Activated naive CD8-positive, alpha-beta T cell (primary cell): ENCODE measurements around the gene CRISPLD2.
A peak's percentile ranks its signal among the peaks of the same experiment; 100 is the strongest.

Source experiments
- H3K27ac Mint-ChIP-seq: one replicate; pipeline ENCODE4 v1.8.0; 2021; ENCODE audit warnings: mixed read lengths
- H3K27me3 Mint-ChIP-seq: one replicate; pipeline ENCODE4 v1.8.0; 2021; ENCODE audit warnings: mixed read lengths
- H3K36me3 Mint-ChIP-seq: one replicate; pipeline ENCODE4 v1.8.0; 2021; ENCODE audit warnings: mixed read lengths
- H3K4me1 Mint-ChIP-seq: one replicate; pipeline ENCODE4 v1.8.0; 2021; ENCODE audit warnings: low read depth, mixed read lengths
- H3K4me3 Mint-ChIP-seq: one replicate; pipeline ENCODE4 v1.8.0; 2021; ENCODE audit warnings: mild to moderate bottlenecking, mixed read lengths
- H3K9me3 Mint-ChIP-seq: one replicate; pipeline ENCODE4 v1.8.0; 2021; ENCODE audit warnings: low read depth, mixed read lengths

The CRISPLD2 gene, protein sequence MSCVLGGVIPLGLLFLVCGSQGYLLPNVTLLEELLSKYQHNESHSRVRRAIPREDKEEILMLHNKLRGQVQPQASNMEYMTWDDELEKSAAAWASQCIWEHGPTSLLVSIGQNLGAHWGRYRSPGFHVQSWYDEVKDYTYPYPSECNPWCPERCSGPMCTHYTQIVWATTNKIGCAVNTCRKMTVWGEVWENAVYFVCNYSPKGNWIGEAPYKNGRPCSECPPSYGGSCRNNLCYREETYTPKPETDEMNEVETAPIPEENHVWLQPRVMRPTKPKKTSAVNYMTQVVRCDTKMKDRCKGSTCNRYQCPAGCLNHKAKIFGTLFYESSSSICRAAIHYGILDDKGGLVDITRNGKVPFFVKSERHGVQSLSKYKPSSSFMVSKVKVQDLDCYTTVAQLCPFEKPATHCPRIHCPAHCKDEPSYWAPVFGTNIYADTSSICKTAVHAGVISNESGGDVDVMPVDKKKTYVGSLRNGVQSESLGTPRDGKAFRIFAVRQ

DNA sequence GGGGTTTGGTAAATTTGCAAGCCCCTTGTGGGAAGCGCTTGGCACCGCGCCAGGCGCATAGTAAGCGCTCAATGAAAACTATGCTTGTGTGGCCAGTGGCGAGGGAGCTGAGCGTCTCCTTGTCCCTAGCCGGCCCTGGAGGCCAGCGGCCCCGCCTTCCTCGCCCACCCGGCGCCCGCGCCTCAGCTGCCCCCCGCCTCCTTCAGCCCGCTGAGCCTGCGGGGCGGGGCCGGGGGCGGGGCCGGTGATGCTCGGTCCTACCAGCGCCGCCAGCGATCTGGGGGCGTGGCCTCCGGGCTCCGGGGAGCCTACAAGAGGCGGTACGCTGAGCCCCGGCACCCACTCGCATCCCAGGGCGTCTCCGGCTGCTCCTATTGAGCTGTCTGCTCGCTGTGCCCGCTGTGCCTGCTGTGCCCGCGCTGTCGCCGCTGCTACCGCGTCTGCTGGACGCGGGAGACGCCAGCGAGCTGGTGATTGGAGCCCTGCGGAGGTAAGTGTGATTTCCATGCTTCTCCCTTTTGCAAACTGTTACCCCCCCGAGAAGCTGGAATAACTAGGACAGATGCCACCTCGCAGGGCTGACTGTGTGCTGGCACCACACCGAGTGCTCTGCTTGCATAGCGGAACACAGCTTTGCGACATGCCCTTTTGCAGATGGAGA lies at the start of gene CRISPLD2:
TSS of gene CRISPLD2 (plus strand) at position 342 of the 661 bp plus-strand sequence. CDS start 18,511 bp downstream, outside the sequence.
- H3K27me3 Mint-ChIP-seq: peaks cover 12% of the 10 kb centered on the region
- H3K4me3 Mint-ChIP-seq: peak within 1 kb of the TSS; percentile 83
- H3K4me1 Mint-ChIP-seq: peaks cover 13% of the 10 kb centered on the region
- H3K27ac Mint-ChIP-seq: no peak within 1 kb of the TSS
- H3K9me3 Mint-ChIP-seq: no peaks in the 10 kb centered on the region
- H3K36me3 Mint-ChIP-seq: no peaks in the 10 kb centered on the region

DNA sequence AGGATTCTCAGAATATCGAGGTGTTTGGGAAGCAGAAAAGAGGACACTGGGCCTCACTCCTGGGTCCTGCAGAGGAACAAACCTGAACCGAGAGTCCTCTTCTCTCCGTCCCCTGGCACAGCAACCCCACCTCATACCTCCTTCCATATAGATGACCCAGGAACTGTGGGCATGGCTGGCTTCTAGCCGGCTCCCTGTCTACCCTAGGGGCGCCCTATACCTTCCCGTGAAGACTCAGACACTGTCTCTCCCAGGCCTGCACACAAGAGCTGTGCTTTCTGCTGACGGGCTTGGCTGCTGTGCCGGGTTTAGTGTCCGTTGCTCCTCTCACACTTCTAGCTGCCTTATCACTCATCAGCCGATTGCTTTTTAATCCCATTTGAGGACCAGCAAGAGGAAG lies 46.5 kb upstream of the CRISPLD2 start:
- H3K4me1 Mint-ChIP-seq: peaks cover 14% of the 10 kb centered on the region
- no peak overlapping the region for H3K4me3 Mint-ChIP-seq
- peaks cover 20% of the 10 kb centered on the region for H3K36me3 Mint-ChIP-seq
- no peaks in the 10 kb centered on the region for H3K9me3 Mint-ChIP-seq
- no peaks in the 10 kb centered on the region for H3K27me3 Mint-ChIP-seq
- no peak overlapping the region for H3K27ac Mint-ChIP-seq

DNA sequence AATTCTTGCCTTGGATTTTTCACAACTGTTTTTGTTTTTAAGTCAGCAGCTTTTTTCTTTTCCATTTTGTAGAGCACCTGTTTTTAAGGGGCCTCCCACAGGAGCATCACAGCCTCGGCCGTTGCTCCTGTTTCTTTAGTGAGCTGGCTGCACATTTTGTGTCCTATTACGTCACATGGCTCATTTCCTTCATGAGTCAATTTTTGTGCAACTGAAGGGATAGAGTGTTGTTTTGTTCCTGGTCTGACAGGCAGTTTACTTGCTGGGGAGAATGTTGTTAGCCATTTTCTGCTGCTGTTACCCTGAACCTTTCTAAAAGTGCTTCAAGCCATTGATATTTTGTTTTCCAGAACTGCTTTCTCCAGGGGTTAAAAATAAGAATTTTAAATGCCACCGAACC lies 45.0 kb upstream of the CRISPLD2 start:
- peaks cover 12% of the 10 kb centered on the region for H3K36me3 Mint-ChIP-seq
- H3K4me1 Mint-ChIP-seq: no peaks in the 10 kb centered on the region
- no peak overlapping the region for H3K27ac Mint-ChIP-seq
- no peaks in the 10 kb centered on the region for H3K27me3 Mint-ChIP-seq
- H3K4me3 Mint-ChIP-seq: no peak overlapping the region
- no peaks in the 10 kb centered on the region for H3K9me3 Mint-ChIP-seq

DNA sequence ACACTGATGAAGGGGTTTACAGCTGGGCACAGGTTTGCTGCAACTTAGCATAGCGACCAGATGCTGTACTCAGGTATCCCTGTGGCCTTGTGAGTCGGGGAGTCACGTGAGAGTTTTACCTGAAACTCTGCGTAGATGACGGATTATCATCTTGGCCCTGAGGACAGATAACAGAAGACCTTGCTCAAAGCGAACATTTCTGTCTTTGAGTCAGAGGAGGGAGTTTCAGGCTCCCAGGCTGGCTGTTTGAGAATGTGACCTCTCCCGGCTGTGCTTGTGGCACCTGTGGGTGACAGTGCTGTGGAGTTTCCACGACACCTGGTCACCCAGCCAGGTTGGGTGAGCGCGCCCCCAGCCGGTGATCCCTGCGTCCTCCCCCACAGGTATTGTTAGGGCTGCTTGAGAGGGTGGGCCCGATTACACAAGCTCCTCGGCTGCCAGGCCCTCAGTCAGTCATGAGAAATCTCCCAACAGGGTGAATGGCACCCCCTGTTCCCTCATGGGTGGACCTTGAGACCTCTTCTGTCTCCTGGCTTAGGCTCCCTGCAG lies 44.4 kb upstream of the CRISPLD2 start:
- Mint-ChIP-seq H3K27me3 (no peaks in the 10 kb centered on the region), H3K4me1 (no peaks in the 10 kb centered on the region), H3K4me3 (no peak overlapping the region), H3K36me3 (peaks cover 15% of the 10 kb centered on the region), H3K27ac (no peak overlapping the region), H3K9me3 (no peaks in the 10 kb centered on the region)

DNA sequence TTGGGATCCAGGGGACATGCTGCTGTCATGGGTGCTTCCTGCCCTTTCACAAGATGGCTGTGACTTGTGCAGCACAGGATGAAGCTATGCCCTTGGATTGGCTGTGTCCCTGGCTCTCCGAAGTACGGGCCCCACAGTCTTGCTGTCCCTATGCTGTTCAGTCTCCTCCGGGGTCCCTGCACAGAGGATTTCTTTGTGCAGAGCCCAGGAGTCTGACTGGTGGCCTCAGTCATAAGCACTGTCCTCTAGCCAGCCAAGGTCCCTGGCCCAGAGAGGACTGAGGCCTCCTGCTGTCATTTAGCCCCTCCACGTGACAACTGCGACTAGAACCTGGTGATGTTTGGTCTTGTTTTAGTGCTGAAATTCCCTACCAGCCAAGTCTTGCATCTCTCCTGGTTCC lies 42.4 kb upstream of the CRISPLD2 start:
- H3K4me1 Mint-ChIP-seq: no peaks in the 10 kb centered on the region
- no peaks in the 10 kb centered on the region for H3K27me3 Mint-ChIP-seq
- H3K4me3 Mint-ChIP-seq: no peak overlapping the region
- peaks cover 15% of the 10 kb centered on the region for H3K36me3 Mint-ChIP-seq
- no peaks in the 10 kb centered on the region for H3K9me3 Mint-ChIP-seq
- peak overlapping the region; percentile 10 for H3K27ac Mint-ChIP-seq

DNA sequence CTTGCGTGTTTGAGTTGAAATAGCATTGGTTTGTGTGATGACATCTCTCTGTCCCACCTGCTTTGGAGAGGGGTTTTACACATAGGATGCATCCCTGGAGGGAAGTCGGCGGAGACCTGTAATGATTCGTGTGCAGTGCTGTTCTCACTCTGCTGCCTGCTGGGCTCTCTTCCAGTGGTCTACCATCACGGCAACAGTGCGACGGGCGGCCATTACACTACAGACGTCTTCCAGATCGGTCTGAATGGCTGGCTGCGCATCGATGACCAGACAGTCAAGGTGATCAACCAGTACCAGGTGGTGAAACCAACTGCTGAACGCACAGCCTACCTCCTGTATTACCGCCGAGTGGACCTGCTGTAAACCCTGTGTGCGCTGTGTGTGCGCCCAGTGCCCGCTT lies 41.1 kb upstream of the CRISPLD2 start:
- H3K27me3 Mint-ChIP-seq: no peaks in the 10 kb centered on the region
- no peaks in the 10 kb centered on the region for H3K9me3 Mint-ChIP-seq
- H3K4me3 Mint-ChIP-seq: no peak overlapping the region
- peaks cover 15% of the 10 kb centered on the region for H3K36me3 Mint-ChIP-seq
- no peak overlapping the region for H3K27ac Mint-ChIP-seq
- no peaks in the 10 kb centered on the region for H3K4me1 Mint-ChIP-seq

DNA sequence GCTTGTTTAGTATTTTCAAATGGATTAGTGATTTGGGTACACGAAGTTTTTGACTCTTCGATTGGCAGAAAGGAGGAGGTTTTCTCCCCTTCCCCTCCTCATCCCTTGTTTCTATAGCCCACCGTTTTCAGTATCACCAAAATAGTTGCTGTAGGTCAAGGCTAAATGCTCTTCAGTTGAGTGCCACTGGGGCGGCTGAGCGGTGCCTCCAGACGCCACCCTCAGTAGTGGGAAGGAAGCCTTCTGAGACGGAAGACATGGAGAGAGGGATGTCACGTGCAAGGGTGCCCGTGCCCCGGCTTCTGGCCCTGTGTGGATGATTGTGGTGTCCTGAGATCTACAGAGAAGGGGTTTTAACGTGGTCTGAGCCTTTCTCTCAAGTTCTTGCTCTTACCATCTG lies 39.7 kb upstream of the CRISPLD2 start:
- no peak overlapping the region for H3K27ac Mint-ChIP-seq
- no peaks in the 10 kb centered on the region for H3K4me1 Mint-ChIP-seq
- H3K9me3 Mint-ChIP-seq: no peaks in the 10 kb centered on the region
- H3K27me3 Mint-ChIP-seq: no peaks in the 10 kb centered on the region
- H3K36me3 Mint-ChIP-seq: peaks cover 11% of the 10 kb centered on the region
- no peak overlapping the region for H3K4me3 Mint-ChIP-seq

DNA sequence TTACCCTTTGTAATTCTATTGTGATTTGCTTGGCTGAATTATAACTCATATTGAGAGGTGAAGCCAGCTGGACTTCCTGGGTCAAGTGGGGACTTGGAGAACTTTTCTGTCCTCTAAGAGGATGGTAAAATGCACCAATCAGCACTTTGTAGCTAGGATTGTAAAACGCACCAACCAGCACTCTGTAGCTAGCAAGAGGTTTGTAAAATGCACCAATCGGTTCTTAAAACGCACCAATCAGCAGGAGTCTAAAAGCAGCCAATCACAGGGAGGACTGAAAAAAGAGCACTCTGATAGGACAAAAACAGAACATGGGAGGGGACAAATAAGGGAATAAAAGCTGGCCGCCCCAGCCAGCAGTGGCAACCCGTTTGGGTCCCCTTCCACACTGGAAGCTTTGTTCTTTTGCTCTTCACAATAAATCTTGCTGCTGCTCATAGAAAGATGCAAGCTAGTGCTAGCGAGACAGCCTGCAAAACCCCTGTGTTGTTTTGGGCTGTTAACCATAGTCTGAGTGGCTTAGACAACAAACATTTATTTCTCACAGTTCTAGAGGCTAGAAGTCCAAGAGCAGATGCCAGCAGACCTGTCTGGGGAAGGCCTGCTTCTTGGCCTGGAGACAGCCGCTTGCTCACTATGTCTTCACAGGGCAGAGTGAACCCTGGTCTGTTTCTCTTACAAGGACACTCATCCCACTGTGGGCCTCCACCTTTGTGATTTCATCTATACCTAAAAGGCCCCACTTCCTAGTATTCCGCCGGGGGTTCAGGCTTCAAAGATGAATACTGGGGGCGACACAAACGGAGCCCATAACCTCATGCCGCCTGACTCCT lies 39.0 kb upstream of the CRISPLD2 start:
- Mint-ChIP-seq H3K27ac (no peak overlapping the region), H3K36me3 (peaks cover 8% of the 10 kb centered on the region), H3K27me3 (no peaks in the 10 kb centered on the region), H3K4me1 (no peaks in the 10 kb centered on the region), H3K4me3 (no peak overlapping the region), H3K9me3 (no peaks in the 10 kb centered on the region)

DNA sequence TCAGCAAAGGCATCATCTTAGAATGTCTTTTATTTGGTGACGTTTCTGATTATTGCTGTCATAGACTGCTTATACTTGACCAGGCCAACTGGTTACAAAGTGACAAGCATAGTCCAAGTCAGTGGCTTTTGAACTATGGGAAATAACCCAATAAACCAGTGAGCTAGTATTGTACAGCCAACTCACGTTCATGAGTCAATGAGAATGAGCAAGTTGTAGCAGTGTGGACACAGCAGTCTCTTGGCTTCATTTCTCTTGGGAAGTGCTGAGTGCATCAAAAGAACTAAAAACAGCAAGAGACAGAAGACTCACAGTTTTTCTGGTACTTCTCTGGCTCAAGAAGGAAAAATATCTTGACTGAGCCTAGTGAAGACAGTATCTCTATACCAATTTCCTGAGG lies 36.9 kb upstream of the CRISPLD2 start:
- no peak overlapping the region for H3K27ac Mint-ChIP-seq
- H3K4me1 Mint-ChIP-seq: no peaks in the 10 kb centered on the region
- peaks cover 9% of the 10 kb centered on the region for H3K36me3 Mint-ChIP-seq
- H3K4me3 Mint-ChIP-seq: no peak overlapping the region
- H3K9me3 Mint-ChIP-seq: no peaks in the 10 kb centered on the region
- H3K27me3 Mint-ChIP-seq: no peaks in the 10 kb centered on the region

DNA sequence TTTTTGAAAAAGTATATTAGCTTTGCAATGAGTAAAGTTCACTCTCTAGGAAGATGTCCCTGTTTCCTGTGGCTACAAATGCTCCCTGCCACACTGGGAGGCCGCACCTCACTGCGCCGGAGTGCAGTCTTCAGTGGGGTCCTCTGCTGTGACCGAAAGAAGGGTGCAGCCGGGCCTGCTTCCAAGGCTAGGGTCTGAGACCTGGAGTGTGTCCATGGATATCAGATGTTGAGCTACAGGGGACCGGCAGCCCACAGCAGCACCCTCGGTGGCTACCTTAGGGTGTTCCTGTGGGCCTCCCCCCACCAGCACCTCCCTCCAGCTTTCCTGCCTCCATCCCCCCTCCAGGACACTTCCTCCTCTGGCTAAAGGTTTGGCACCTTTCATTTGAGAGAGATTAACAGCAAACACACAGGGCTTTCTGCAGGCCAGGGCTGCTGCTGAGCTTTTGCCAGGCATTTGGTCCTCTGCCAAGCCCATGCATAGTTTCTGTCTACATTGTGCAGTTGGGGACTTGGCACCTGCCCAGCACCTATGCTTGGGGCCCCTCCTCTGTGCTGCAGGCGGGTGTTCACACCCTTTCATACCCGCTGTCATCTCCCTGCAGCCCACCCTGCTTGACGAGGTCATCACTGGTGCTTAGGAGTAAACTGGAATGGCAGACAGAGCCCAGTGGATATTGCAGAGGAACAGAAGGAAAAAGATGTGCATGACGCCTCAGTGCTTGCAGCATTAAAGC lies 33.8 kb upstream of the CRISPLD2 start:
- no peak overlapping the region for H3K27ac Mint-ChIP-seq
- H3K9me3 Mint-ChIP-seq: no peaks in the 10 kb centered on the region
- H3K36me3 Mint-ChIP-seq: peaks cover 2% of the 10 kb centered on the region
- no peaks in the 10 kb centered on the region for H3K4me1 Mint-ChIP-seq
- no peaks in the 10 kb centered on the region for H3K27me3 Mint-ChIP-seq
- no peak overlapping the region for H3K4me3 Mint-ChIP-seq

DNA sequence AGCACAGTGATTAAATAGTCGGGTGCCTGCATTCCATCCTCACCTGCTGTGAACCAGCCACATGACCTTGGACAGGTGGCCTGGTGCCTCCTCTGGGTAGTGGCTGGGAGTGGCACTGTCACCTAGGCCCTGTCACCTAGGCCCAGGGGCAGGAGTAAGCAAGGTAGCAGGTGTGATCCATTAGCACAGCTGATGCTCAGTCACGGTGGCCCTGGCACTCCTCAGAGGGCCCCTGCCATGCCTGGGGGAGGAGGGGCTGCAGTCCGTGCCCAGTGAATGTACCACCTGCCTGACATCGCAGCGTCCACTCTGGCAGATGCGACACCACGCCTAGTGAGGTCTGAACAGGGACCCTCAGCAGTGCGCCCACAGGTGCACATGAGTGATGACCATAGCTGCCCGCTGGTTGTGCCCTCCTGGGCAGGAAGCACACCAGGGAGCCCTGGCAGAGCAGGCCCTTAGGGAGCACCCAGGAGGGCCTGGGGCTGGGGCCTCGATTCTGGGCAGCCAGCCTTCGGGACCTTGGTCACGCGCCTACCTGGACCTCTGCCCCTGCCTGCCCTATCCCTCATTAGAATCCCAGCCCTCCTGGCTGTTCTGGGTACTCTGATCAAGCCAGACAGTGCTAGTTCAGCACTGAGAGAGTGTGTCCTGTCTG lies 33.1 kb upstream of the CRISPLD2 start:
- Mint-ChIP-seq H3K27me3 (no peaks in the 10 kb centered on the region), H3K4me3 (no peak overlapping the region), H3K36me3 (peaks cover 2% of the 10 kb centered on the region), H3K4me1 (no peaks in the 10 kb centered on the region), H3K27ac (no peak overlapping the region), H3K9me3 (no peaks in the 10 kb centered on the region)

DNA sequence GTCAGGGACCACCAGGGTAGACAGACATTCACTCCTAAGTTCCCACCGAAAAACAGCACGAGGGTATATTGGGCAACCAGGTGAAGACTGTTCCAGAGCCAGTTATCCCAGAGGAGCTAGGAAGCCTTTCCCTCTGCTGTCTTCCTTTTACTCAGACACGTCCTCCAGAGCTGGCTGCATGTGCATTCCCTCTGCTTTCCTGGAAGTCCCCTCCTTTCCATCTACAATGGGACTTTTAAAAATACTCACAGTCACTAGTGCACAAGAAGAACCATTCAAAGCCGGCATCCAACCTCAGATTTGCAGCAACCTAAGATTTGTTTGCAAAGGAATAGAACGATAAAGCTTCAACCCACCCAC lies 32.5 kb upstream of the CRISPLD2 start:
- no peaks in the 10 kb centered on the region for H3K4me1 Mint-ChIP-seq
- no peak overlapping the region for H3K4me3 Mint-ChIP-seq
- H3K27ac Mint-ChIP-seq: no peak overlapping the region
- H3K36me3 Mint-ChIP-seq: peaks cover 2% of the 10 kb centered on the region
- H3K27me3 Mint-ChIP-seq: no peaks in the 10 kb centered on the region
- H3K9me3 Mint-ChIP-seq: no peaks in the 10 kb centered on the region

DNA sequence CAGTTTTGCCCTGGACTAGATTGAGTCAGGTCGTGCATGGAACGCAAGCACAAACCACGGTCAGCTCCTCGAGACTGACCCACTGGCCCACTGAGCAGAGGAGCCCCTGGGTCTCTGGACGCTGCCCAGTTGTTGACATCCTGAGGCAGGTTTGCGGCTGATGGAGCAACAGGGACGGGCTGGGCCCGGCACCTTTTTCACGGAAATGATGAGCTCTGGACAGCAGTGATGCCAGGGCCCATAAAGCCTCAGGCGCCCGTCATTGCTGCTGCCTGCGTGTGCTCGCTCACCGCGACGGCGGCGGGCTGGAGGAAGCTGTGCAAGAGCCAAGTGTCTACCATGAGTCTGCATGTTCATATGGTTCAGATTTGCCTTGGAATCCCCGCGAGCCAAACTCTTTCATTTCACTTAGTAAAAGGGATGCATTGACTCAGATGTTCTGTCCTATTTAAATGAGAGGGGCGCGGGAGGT lies 30.8 kb upstream of the CRISPLD2 start:
- Mint-ChIP-seq H3K36me3 (peaks cover 2% of the 10 kb centered on the region), H3K27ac (no peak overlapping the region), H3K27me3 (no peaks in the 10 kb centered on the region), H3K4me3 (no peak overlapping the region), H3K4me1 (no peaks in the 10 kb centered on the region), H3K9me3 (no peaks in the 10 kb centered on the region)

DNA sequence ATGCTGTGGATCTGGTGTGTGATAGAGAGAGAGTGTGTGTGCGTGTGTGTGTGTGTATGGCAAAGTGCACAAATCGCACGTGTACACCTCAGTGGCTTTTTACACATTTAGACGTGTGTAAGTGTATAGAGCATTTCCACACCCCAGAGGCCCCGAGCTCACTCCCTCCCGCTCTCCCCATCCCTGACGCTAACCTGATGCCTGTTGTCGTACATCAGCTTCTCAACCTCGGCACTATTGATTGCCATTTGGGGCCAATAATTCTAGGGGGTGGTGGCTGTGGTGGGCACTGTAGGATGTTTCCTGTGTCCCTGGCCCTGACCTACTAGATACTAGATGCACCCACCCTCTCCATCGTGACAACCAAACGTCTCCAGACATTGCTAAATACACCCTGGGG lies 30.4 kb upstream of the CRISPLD2 start:
- Mint-ChIP-seq H3K27ac (no peak overlapping the region), H3K9me3 (no peaks in the 10 kb centered on the region), H3K27me3 (no peaks in the 10 kb centered on the region), H3K4me1 (no peaks in the 10 kb centered on the region), H3K36me3 (peaks cover 2% of the 10 kb centered on the region), H3K4me3 (no peak overlapping the region)
